G401.6 (cell line): ENCODE measurements around the gene LRRC32.
"Not testable (repeated sequence)": the region's sequence is repeated elsewhere in the genome, so short reads cannot be mapped to it uniquely, and the experiment has no call there.

Source experiments
- FAIRE-seq: peaks from 2 replicates; lab custom pipeline; 2012; peaks lifted over from hg19 to GRCh38; lab: Jason Lieb, UNC

Gene LRRC32

GRCh38 chr11:76627606-76628005 is 42.9 kb downstream of the LRRC32 start:
- no peak for FAIRE-seq

- no peak for FAIRE-seq
These were observed 43.6 kb downstream of the LRRC32 start for GRCh38 chr11:76626921-76627401.

GRCh38 chr11:76626266-76626665 is 44.3 kb downstream of the LRRC32 start:
- no peak for FAIRE-seq

- no peak for FAIRE-seq
These were observed 44.9 kb downstream of the LRRC32 start for GRCh38 chr11:76625472-76626186.

- FAIRE-seq, result no peak
These were observed 45.8 kb downstream of the LRRC32 start for GRCh38 chr11:76624500-76625379.

- no peak for FAIRE-seq
These were observed 46.6 kb downstream of the LRRC32 start for GRCh38 chr11:76623884-76624419.

- FAIRE-seq, result no peak
These were observed 47.2 kb downstream of the LRRC32 start for GRCh38 chr11:76623171-76623883.

GRCh38 chr11:76622493-76623094 is 48.0 kb downstream of the LRRC32 start:
- FAIRE-seq, result no peak

- no peak for FAIRE-seq
These were observed 48.7 kb downstream of the LRRC32 start for GRCh38 chr11:76621868-76622267.

GRCh38 chr11:76621466-76621865 is 49.1 kb downstream of the LRRC32 start:
- no peak for FAIRE-seq

GRCh38 chr11:76620489-76620888 is 50.1 kb downstream of the LRRC32 start:
- no peak for FAIRE-seq

GRCh38 chr11:76619801-76620200 is 50.7 kb downstream of the LRRC32 start:
- FAIRE-seq, result not testable (repeated sequence)

- FAIRE-seq, result no peak
These were observed 52.8 kb downstream of the LRRC32 start for GRCh38 chr11:76617553-76618265.

GRCh38 chr11:76616676-76617552 is 53.6 kb downstream of the LRRC32 start:
- FAIRE-seq, result no peak

- FAIRE-seq, result no peak
These were observed 54.6 kb downstream of the LRRC32 start for GRCh38 chr11:76615950-76616349.

- no peak for FAIRE-seq
These were observed 55.9 kb downstream of the LRRC32 start for GRCh38 chr11:76614471-76615179.

GRCh38 chr11:76613901-76614300 is 56.6 kb downstream of the LRRC32 start:
- no peak for FAIRE-seq

GRCh38 chr11:76612226-76612625 is 58.3 kb downstream of the LRRC32 start:
- no peak for FAIRE-seq

- FAIRE-seq, result no peak
These were observed 59.6 kb downstream of the LRRC32 start for GRCh38 chr11:76610871-76611475.
